Endothelial cell of umbilical vein (primary cell): ENCODE data around the gene CPNE5. TPM values are rescaled to one million over a fixed set of nuclear protein-coding genes. Genes with fewer than 3 reads are reported as not detected.

Source experiments
- Bru-seq: library from RNA; stranded (reverse); fragments of 400-500 nt; gene quantifications from one replicate; lab custom pipeline; 2021; lab: Mats Ljungman, UMichigan
- BruChase-seq, 2 experiments: library from RNA; stranded (reverse); fragments of 400-500 nt; gene quantifications; one replicate each; lab custom pipeline; 2021; lab: Mats Ljungman, UMichigan
- BruUV-seq: library from RNA; stranded (reverse); fragments of 400-500 nt; replicated peaks from 2 replicates; lab custom pipeline; 2021; lab: Mats Ljungman, UMichigan
- CTCF ChIA-PET: fragments of 300-600, 350-600 bp; sonication (Branson Sonifier 250); formaldehyde crosslinking; loops from one replicate; lab custom pipeline; 2021; ENCODE audit warnings: antibody characterized with exemption, inconsistent platforms; lab: Charles Lee
- POLR2A ChIA-PET: fragments of 300-600, 350-600 bp; sonication (Branson Sonifier 250); formaldehyde crosslinking; loops from one replicate; lab custom pipeline; 2021; ENCODE audit warnings: antibody characterized with exemption, inconsistent platforms; lab: Charles Lee
- DNase-seq: peaks from one replicate; pipeline ENCODE4 v3.0.0-alpha.2; 2011; ENCODE audit warnings: low read depth, low spot score
- FAIRE-seq: peaks from 2 replicates; lab custom pipeline; 2011; peaks lifted over from hg19 to GRCh38; lab: Jason Lieb, UNC
- H2AFZ ChIP-seq: 2 replicates; pipeline ENCODE4 v1.6.0; 2012; ENCODE audit warnings: low read depth, low read length, control low read depth, inconsistent platforms
- H3K27ac ChIP-seq: 2 replicates; pipeline ENCODE4 v1.5.1; 2011; ENCODE audit warnings: low read depth, mild to moderate bottlenecking, control low read depth, low read length, moderate library complexity; ENCODE audit not compliant: insufficient read depth
- H3K27me3 ChIP-seq, 2 experiments: 2 replicates each; pipeline versions ENCODE4 v1.6.0 to v1.6.1; 2011; ENCODE audit warnings: low read length in 2 of 2, mixed read lengths in 1 of 2; ENCODE audit not compliant: control insufficient read depth in 2 of 2, insufficient read depth in 2 of 2
- H3K36me3 ChIP-seq, 2 experiments: 2 replicates in 1 of 2; 3 replicates in 1 of 2; pipeline ENCODE4 v1.5.1; 2011; ENCODE audit warnings: low read length in 2 of 2, mild to moderate bottlenecking in 1 of 2, moderate library complexity in 1 of 2; ENCODE audit not compliant: control insufficient read depth in 2 of 2, insufficient read depth in 2 of 2; ENCODE audit errors: extremely low read depth in 1 of 2
- H3K4me1 ChIP-seq: 3 replicates; pipeline ENCODE4 v1.5.1; 2011; ENCODE audit warnings: mild to moderate bottlenecking, low read length; ENCODE audit not compliant: control insufficient read depth, insufficient read depth; ENCODE audit errors: extremely low read depth
- H3K4me2 ChIP-seq: 2 replicates; pipeline ENCODE4 v1.6.1; 2011; ENCODE audit warnings: low read length, control low read depth, mixed read lengths; ENCODE audit not compliant: insufficient read depth
- H3K4me3 ChIP-seq, 3 experiments: fragments of 200-600 bp in 1 of 3; sonication (generic), shearing (Covaris generic) in 1 of 3; replicated peaks in 1 of 3; 2 replicates each; pipeline ENCODE4 v1.5.1; 2011 to 2016; ENCODE audit warnings: control low read depth in 3 of 3, low read length in 3 of 3, mild to moderate bottlenecking in 2 of 3, inconsistent platforms in 1 of 3, low read depth in 1 of 3, moderate library complexity in 1 of 3; ENCODE audit not compliant: insufficient read depth in 1 of 3
- H3K79me2 ChIP-seq: 2 replicates; pipeline ENCODE4 v1.6.0; 2012; ENCODE audit warnings: low read length, inconsistent platforms; ENCODE audit not compliant: control insufficient read depth, insufficient read depth
- H3K9ac ChIP-seq: replicated peaks from 2 replicates; pipeline ENCODE3; 2011; ENCODE audit warnings: low read length, control low read depth; ENCODE audit not compliant: insufficient read depth; ENCODE audit errors: extremely low read depth
- H3K9me1 ChIP-seq: replicated peaks from 3 replicates; pipeline ENCODE4 v1.6.0; 2011; ENCODE audit warnings: mild to moderate bottlenecking, low read length; ENCODE audit not compliant: control insufficient read depth, insufficient read depth; ENCODE audit errors: extremely low read depth
- H3K9me3 ChIP-seq: replicated peaks from 2 replicates; pipeline ENCODE4 v1.5.1; 2012; ENCODE audit warnings: low read length, inconsistent platforms; ENCODE audit not compliant: control insufficient read depth, insufficient read depth
- H4K20me1 ChIP-seq: replicated peaks from 2 replicates; pipeline ENCODE3; 2011; ENCODE audit warnings: mild to moderate bottlenecking, low read length; ENCODE audit not compliant: control insufficient read depth, insufficient read depth; ENCODE audit errors: extremely low read depth
- EZH2 ChIP-seq: IDR thresholded peaks from 2 replicates; pipeline ENCODE4 v1.6.1; 2012; ENCODE audit warnings: borderline replicate concordance, low read depth, mild to moderate bottlenecking, moderate library complexity, low read length, inconsistent platforms; ENCODE audit not compliant: severe bottlenecking
- FOS ChIP-seq: IDR thresholded peaks from 2 replicates; pipeline ENCODE4 v1.6.1; 2011; ENCODE audit warnings: mild to moderate bottlenecking, low read length, moderate library complexity, borderline replicate concordance; ENCODE audit not compliant: insufficient read depth
- JUN ChIP-seq: IDR thresholded peaks from 2 replicates; pipeline ENCODE4 v1.6.1; 2011; ENCODE audit warnings: borderline replicate concordance, low read depth; ENCODE audit not compliant: insufficient read length, insufficient read depth
- MAX ChIP-seq: IDR thresholded peaks from 2 replicates; pipeline ENCODE4 v1.6.1; 2011; ENCODE audit not compliant: insufficient read depth, insufficient read length
- MYC ChIP-seq: IDR thresholded peaks from one replicate; pipeline ENCODE4 v1.6.1; 2011; ENCODE audit warnings: mild to moderate bottlenecking, low read depth, low read length
- POLR2A ChIP-seq: IDR thresholded peaks from 2 replicates; pipeline ENCODE4 v1.6.1; 2012; ENCODE audit warnings: low read depth, mild to moderate bottlenecking, control low read depth, low read length
- POLR2AphosphoS5 ChIP-seq: IDR thresholded peaks from 2 replicates; pipeline ENCODE4 v1.6.1; 2012; ENCODE audit warnings: low read depth, mild to moderate bottlenecking, control low read depth, low read length, moderate library complexity; ENCODE audit not compliant: insufficient read depth
- dilution Hi-C: fragments of 300-500 bp; cut with MboI; formaldehyde crosslinking; loops from one replicate; pipeline ENCODE4 v1.15.0; 2019; ENCODE audit warnings: low sequenced_read_pairs; ENCODE audit not compliant: extremely low pct_ligation_motif_present
- intact Hi-C: fragments of 100-400 bp; cut with micrococcal nuclease; formaldehyde crosslinking; loops from one replicate; pipeline ENCODE4 v1.10.0; 2022
- long read RNA-seq: library from polyadenylated mRNA; stranded (forward); transcript quantifications from one replicate; pipeline ENCODE4 v2.0.0, GENCODE V29; 2021
- polyA minus RNA-seq, 3 experiments: library from RNA; depleted of rRNA, polyadenylated mRNA; stranded (reverse); fragments of >200 nt; gene quantifications; 1 replicate in 1 of 3; 2 replicates in 2 of 3; pipeline ENCODE4 v1.2.3, GENCODE V29; 2011
- polyA plus RNA-seq, 4 experiments: library from polyadenylated mRNA; depleted of rRNA in 3 of 4; stranded (reverse) in 3 of 4; unstranded in 1 of 4; fragments of >200 nt; gene quantifications; 2 replicates each; pipeline versions ENCODE4 v1.2.1 to v1.2.3, GENCODE V29; 2011 to 2012; ENCODE audit warnings: missing spikeins in 1 of 4
- total RNA-seq: library from RNA; stranded (reverse); gene quantifications from 2 replicates; pipeline ENCODE4 v1.2.3, GENCODE V29; 2021
- TF ChIP-seq, protein P1 (sequence below), 2 donors: IDR thresholded peaks; 1 replicate in 1 of 2; 2 replicates in 1 of 2; pipeline ENCODE4 v1.5.1; 2011; ENCODE audit warnings: low read length in 2 of 2, mild to moderate bottlenecking in 2 of 2, moderate library complexity in 2 of 2, control low read depth in 1 of 2, inconsistent platforms in 1 of 2, low read depth in 1 of 2; ENCODE audit not compliant: insufficient read depth in 1 of 2; ENCODE audit errors: extremely low read depth in 1 of 2

Gene CPNE5
- total RNA-seq (18.8 and 32.1 TPM in 2 replicates), polyA plus RNA-seq (49.4 and 55.8 TPM in 2 replicates), polyA minus RNA-seq (54.3 and 55.2 TPM in 2 replicates), Bru-seq, nascent RNA (percentile 56 among the genes with signal in this experiment), BruChase-seq, experiment 1, labeled RNA remaining after a 6-hour chase (percentile 64 among the genes with signal in this experiment), BruChase-seq, experiment 2, labeled RNA remaining after a 2-hour chase (percentile 59 among the genes with signal in this experiment)
- polyA plus RNA-seq (2011; cell fraction: cytosol; rRNA removed) = 20.9 and 29.8 TPM in 2 replicates
- polyA plus RNA-seq (2011; cell fraction: nucleus; rRNA removed) = 81.7 and 123 TPM in 2 replicates
- 20.1 and 32.6 TPM in 2 replicates for polyA plus RNA-seq (2012)
- not detected for polyA minus RNA-seq (2011; cell fraction: cytosol; rRNA and poly(A)+ RNA removed)
- 41.6 and 53.7 TPM in 2 replicates for polyA minus RNA-seq (2011; cell fraction: nucleus; rRNA and poly(A)+ RNA removed)
- long read RNA-seq, partial matches to known transcripts = 7 of 63 reads
- long read RNA-seq, other reads (novel, unspliced or antisense) = 56 of 63 reads

DNA sequence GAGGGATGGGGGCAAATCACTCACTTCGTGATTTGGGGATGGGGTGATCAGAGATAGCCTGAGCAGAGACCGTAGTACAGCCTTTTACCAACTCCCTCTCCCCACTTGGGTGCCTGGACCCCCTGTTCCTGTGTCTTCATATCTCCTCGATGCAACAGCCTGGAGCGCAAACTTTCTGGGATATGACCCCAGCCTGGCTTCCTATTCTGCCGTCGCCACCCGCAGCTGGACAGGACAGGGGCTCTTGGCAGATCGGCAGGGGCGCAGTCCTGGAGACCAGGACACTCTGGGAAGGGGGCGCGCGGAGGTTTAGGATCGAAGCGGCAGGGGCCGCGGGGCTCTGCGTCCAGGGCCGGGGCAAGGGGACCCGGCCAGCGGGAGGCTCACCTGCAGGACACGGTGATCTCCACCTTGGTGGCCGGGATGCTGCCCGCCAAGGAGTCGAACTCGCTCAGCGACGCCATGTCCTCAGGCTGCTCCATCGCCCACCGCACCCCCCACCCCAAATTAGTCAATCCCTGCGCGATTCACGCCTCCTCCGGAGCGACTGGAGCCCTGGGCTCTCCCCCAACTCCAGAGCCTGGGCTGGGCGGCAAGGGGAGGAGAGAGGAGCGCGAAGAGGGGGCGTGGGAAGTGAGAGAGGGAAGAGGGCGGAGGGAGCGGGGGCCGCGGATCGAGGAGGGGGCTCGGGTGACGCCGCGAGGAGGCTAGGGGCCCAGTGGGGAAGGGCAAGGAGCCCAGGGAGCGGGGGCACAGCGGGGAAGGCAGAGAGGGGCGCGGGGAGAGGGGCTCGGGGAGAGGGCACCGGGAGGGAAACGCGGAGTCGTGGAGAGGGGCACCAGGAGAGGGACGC, at the start of gene CPNE5:
TSS of gene CPNE5 (minus strand) at position 549 of the 853 bp plus-strand sequence. CDS start at position 482, 67 bp downstream.
- no peaks in the 10 kb centered on the region for H3K79me2 ChIP-seq
- H2AFZ ChIP-seq = peak within 1 kb of the TSS; percentile 48
- peak within 1 kb of the TSS; percentile 69 for H3K9ac ChIP-seq
- H3K27me3 ChIP-seq = no peaks in the 10 kb centered on the region
- no peak for TF ChIP-seq POLR2A
- no peak for TF ChIP-seq JUN
- TF ChIP-seq, protein P1, sequence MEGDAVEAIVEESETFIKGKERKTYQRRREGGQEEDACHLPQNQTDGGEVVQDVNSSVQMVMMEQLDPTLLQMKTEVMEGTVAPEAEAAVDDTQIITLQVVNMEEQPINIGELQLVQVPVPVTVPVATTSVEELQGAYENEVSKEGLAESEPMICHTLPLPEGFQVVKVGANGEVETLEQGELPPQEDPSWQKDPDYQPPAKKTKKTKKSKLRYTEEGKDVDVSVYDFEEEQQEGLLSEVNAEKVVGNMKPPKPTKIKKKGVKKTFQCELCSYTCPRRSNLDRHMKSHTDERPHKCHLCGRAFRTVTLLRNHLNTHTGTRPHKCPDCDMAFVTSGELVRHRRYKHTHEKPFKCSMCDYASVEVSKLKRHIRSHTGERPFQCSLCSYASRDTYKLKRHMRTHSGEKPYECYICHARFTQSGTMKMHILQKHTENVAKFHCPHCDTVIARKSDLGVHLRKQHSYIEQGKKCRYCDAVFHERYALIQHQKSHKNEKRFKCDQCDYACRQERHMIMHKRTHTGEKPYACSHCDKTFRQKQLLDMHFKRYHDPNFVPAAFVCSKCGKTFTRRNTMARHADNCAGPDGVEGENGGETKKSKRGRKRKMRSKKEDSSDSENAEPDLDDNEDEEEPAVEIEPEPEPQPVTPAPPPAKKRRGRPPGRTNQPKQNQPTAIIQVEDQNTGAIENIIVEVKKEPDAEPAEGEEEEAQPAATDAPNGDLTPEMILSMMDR (IDR thresholded peaks at IDR 0.05; ENCODE audit: extremely low read depth in 1 of 2, insufficient read depth in 1 of 2, low read depth in 1 of 2, low read length in 2 of 2) = no peak
- no peak for TF ChIP-seq EZH2
- no peak for TF ChIP-seq FOS
- TF ChIP-seq MYC = no peak
- TF ChIP-seq MAX = no peak
- TF ChIP-seq POLR2AphosphoS5 = no peak
- intact Hi-C loops = loop anchor here (1.0 kb wide), 1 partner anchor 11 kb away; no protein-coding TSS in a partner anchor
- peaks cover 24% of the 10 kb centered on the region for H3K4me1 ChIP-seq
- dilution Hi-C loops = no loop called here
- H3K4me2 ChIP-seq = peak within 1 kb of the TSS; percentile 80
- no peak within 1 kb of the TSS for H3K27ac ChIP-seq
- TSS peak; percentile 38 for BruUV-seq
- no peaks in the 10 kb centered on the region for H4K20me1 ChIP-seq
- peak; percentile 55 for FAIRE-seq
- H3K9me3 ChIP-seq = no peaks in the 10 kb centered on the region
- no peak for DNase-seq
- H3K4me3 ChIP-seq = peak within 1 kb of the TSS; percentile 37 to 85 (median 62)
- ChIA-PET POLR2A (no interaction called here), CTCF (interaction anchor here (1.0 kb wide), 1 partner anchor 73 kb away, joined by 3 read pairs; no protein-coding TSS in a partner anchor)
- H3K36me3 ChIP-seq = no peaks in the 10 kb centered on the region
- no peaks in the 10 kb centered on the region for H3K9me1 ChIP-seq
